SH-SY5Y (cell line): ENCODE results near the gene RITA1.

Experiments
- GATA2 ChIP-seq: IDR thresholded peaks from 2 replicates; pipeline ENCODE4 v1.6.1; 2011; ENCODE audit warnings: mild to moderate bottlenecking, low read depth, low read length
- GATA3 ChIP-seq: IDR thresholded peaks from 2 replicates; pipeline ENCODE4 v1.6.1; 2011; ENCODE audit warnings: low read depth, mild to moderate bottlenecking, low read length, moderate library complexity

GRCh38 chr12:113224955-113225354, 39.4 kb downstream of the RITA1 start:
- TF ChIP-seq GATA2, result no peak
- TF ChIP-seq GATA3, result no peak
